T1000 (cell line): Measurements from ENCODE around the gene TBL1Y.
"Not testable (repeated sequence)": the region's sequence is repeated elsewhere in the genome, so short reads cannot be mapped to it uniquely, and the experiment has no call there.

ENCODE experiments used
- DNase-seq: peaks from one replicate; lab custom pipeline; 2025; ENCODE audit warnings: mixed read lengths; lab: John Stamatoyannopoulos, UW

Gene TBL1Y

DNA sequence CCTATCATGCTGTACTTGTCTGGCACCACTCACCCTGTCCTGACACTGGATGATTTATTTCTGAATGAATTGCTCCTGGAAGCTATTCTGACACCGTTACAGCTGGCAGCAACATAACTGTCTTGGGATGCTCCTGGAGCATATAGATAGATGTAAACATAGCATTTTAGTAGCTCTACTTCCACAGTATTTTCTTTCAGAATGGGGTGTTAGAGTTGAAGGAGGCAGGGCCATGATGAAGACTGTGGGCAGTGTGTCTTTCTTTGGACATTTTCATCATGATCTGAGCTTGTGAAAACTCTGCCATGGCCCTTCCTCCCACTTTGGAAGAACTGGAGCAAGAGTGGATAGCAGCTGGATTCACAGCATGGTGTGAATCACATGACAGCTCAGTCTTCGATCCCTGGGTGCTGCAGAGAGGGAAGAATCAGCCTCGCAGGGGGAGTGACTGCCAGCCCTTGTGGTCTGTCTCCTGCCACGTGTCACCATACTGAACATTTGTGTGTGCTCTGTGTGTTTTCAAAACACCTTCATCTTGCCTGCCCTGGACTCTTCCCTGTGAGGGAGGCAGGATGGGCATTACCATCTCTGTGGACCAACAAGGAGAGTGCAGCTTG lies 61.9 kb downstream of the TBL1Y start:
- DNase-seq: no peak

DNA sequence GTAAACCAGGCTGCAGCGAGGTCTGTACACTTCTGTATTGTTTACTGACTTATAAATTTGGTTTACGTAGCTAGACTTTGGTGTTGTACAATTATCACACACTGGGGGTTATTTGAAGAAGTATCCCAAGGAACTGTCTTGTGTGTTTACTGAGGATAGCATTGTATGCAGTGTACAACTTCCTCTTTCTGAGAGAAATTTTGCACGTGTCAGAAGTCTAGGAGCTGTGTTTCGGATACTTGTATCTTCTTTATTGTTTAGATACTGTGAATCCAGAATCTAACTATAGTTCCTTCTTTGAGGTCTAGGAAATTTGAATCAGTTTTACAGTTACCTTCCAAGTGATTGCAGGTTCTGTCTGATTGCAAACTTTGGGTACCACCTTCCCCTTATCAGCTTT lies 64.5 kb downstream of the TBL1Y start:
- DNase-seq: no peak

DNA sequence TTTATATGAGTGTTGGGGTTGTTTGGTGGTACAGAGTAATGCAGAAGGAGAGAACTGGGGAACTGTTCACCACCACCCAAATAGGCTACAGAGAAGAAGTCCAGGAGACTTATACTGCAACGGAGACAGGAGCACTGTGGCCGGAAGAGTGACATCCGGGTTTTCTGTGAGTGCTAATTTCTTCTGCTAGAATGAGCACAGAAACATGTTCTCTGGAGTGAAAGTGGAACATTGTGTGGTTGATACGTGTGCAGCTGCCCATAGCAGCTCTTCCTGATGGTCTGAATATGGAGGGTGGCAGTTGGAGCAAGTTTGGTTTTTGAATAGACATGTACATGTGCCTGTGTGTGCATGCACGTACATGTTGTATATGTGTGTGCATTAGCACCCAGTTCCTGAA lies 67.3 kb downstream of the TBL1Y start:
- DNase-seq: no peak

DNA sequence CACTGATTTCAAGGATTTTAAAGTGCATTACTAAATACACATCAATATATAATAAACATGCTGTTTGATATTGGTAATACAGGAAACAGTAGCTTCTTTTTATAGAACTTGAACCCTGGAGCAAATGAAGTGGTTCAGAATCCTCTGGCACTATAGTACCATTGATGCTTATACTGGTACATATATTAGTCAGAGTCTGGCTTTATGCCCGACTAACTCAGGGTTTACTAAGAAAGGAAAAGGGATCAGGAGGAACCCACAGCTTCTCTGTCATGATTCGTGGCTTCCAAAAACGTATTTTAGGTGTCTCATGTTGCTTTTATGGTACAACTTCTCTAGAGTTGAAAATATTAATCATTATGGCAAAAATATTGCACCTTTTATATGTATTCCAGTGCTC lies 72.7 kb downstream of the TBL1Y start:
- DNase-seq: no peak

DNA sequence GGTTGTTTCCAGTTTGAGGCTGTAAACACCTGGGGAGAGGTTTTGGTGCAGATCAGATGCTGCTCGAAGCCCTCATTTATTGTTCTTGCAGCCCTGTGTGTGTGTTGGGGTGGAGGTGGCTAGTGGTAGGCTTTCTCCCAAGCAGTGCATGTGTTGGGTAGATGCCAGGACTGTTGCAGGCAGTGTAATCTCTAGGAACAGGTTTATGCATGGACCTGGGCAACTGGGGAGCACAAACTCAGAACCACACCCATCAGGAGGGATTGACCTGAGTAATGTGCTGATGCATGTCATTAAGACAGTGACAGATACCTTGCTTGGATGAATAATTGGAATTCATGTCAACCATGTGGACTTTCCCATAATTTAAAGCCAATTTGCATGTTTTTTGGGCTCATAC lies 77.3 kb downstream of the TBL1Y start:
- DNase-seq: no peak

DNA sequence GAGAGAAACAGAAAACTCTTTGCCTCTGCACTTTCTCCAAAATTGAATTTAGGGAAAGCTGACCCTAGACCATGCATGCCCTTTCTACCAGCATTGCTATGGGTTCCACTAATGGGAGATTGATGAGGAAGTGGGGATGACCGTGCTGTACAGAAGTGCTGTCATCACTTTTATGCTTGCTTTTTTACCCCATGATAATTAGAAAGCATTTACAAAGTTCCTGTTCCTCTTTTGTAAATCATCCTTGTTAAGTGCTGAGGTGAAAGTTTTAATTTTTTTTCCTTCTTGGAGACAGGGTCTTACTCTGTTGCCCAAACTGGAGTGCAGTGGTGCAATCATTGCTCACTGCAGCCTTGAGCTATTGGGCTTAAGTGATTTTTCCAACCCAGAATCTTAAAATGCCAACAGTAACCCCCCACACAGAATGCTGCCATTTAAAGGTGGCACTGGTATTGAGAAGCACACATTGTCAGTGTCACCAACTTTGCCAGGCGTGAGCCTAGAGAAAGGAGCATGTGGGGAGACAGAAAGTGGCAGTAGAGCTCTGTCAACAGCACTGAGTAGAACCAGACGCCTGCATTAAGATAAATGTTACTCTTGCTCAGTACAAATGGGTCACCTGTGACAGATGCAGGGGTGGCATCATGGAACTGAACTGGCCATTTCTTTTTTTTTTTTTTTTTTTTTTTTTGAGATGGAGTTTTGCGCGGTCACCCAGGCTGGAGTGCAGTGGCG lies 79.6 kb downstream of the TBL1Y start:
- DNase-seq: no peak

DNA sequence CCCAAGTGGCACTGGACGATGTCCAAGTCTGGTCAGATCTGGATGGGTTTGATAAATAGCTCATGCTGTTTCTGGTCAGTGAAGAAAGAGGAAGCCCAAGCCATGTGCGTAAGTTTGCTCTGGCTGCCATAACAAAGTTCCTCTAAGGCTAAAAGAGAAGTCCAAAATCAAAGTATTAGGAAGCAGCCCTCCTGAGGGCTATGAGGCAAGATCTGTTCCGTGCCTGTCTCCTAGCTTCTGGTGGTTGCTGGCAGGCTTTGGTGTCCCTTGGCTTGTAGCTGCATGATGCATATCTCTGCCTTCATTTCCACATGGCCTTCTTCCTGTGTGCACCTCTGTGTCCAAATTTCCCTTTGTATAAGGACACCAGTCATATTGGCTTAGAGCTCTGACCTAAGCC lies 81.5 kb downstream of the TBL1Y start:
- DNase-seq: no peak

DNA sequence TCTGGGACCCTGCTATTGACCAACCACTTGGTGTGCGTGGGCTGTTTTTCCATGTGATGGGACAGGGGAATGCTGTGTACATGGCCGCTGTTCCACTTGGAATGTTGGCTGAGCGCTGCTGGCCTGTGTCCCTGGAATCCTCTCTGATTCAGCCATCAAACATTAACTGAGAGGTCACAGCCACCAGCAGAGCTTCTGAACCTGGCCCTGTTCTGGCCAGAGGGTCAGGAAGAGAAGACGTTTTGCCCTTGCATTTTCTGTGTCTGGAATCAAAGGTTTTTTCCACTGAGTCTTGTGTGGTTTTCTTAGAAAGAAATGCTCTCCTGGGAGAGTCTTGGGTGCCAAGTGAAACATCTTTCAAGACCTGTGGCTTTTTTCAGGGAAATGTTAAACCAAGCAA lies 85.5 kb downstream of the TBL1Y start:
- DNase-seq: no peak

DNA sequence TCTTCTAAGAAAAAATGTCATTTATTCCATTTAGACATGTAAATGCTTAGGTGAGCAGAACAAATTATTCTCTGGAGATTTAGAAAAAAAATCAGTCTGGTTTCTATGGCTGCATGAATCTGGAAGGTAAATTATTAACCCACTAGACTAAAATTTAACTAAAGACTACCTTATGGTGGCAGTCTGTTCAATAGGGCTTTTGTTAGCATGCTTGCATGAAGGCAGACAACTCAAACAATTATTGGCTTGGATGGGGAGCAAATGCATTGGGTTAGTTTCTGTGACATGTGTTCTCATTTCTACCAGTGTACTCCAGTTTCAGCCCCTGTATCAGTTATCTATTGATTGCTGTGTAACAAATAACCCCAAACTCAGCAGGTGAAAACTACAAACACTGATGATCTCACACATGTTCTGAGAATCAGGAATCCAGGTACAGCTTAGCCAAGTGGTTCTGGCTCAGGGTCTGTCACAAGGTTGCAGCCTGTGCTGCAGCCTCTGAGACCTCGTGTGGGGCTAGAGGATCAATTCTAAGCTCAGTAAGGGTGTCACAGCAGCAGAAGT lies 87.1 kb downstream of the TBL1Y start:
- DNase-seq: no peak

DNA sequence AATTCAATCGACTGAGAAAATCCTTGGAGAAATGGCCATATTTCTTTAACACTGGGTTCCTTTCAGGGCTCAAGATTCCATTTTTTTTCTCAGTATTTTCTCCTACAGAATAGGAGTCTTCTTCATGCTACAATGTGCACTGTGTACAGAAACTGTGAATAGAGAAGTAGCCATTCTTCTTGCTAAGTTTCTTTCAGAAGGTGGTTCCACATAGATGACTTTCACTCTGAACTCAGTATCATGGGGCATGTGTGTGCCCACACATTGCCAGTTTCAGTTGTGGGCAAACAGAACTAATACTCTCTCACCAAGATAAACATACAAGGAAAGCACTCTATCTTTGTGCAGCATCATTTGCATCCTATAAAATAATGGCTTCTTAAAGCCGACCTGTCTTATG lies 89.4 kb downstream of the TBL1Y start:
- DNase-seq: no peak

DNA sequence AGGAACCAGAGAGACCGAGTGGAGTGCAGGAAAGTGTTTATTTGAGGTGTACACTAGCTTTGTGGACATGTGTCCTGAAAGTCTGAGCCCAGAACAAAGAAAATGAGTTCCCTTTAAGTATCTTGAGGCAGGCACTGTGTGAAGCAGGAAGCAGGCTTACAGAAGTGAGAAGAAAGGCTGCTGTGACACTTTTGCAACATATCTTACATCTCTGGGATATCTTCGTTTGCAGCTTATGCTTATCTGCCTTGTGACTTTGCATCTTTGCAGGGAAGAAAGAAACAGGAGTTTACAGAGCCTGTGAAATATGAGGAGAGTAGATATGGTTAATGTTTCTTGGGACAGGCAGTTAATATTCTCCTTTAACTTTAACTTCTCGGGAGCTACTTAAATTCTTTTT lies 92.1 kb downstream of the TBL1Y start:
- DNase-seq: no peak

DNA sequence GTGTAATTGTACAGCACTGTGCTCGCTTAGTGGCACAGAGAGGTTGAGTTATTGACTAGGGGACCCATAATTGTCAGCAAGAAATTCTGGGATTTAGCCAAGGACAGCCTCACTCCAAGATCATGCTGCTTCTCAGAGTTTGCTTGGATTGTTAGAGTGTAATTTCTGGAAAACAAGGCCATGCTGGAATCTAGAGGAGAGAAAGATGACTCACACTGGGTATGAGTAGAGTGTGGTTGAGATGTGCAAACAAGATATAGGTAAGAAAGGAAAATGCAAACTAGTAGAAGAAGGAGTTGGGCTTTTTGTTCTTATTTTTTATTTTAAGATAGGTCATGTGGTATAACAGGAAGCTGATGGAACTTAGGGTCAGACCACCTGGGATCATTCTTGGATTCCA lies 97.4 kb downstream of the TBL1Y start:
- no peak for DNase-seq

DNA sequence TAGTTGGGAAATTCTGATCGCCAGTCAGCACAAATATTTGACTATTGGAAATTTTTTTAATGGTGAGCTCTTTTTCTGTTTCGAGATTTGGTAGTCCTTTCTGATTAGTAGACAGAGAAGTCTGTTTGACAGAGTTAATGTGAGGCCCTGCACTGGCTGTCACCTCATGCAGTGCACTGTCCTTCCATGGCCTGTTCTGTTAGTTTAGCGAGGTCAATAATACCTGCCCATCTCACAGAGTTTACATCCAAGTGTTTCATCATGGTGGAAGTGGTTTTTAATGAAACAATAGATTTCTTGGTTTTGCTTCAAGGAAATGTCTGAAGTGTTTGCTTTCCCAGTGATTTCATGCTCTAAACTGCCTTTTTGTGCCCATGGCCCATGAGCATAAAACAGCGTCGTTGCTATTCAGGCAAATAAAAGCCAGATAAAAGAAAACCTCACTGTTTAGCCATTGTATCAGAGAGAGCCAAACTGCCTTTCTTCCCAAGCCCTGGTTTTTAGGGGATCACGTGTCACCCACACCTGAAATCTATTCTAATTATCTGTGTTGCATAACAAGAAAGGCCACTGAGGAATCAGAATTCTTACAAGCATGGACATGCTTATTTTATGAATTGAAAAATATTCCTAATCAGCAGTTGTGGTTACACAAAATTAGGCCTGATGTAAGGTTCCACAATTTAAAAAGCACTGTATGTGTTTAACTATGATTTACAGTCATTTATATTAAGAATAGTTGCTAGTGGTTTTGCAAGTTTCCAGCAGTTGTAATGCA lies 98.3 kb downstream of the TBL1Y start:
- DNase-seq: no peak

DNA sequence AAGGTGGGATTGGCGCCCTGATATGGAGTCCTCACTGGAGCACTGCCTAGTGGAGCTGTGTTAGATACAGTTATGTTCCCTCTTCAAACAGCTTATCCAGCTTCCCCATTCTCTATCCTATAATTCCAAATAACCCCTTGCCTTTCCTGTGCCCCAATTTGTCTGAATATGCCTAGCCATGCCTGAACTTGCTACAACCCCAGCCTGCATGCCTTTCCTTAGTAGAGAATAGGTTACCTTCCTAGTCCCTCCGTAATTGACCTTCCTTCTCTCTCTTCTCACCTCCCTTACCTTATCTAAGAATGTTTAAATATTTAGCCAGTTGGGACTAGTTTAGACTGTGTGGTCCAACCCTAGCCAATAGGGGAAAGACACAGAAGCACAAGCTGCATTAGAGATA lies 102.6 kb downstream of the TBL1Y start:
- no peak for DNase-seq

DNA sequence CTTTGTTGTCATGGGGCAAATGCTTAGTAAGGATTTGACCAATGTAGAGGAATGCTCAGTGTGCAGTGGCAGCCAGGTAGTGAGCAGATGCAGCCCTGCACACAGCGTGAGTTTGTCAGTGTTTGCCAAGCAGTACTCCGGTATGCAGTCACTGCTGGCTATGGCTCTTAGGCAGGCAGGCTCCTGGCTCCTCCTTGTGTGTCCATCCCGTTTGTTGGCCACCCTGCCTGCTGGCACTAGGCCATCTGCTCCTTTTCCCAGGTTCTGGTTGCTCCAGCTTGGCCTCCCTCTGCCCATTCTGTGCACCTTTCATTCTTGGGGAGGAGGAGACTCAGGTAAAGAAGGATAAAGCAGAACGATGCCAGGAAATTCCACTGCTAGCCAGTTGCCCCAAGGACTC lies 106.0 kb downstream of the TBL1Y start:
- no peak for DNase-seq

DNA sequence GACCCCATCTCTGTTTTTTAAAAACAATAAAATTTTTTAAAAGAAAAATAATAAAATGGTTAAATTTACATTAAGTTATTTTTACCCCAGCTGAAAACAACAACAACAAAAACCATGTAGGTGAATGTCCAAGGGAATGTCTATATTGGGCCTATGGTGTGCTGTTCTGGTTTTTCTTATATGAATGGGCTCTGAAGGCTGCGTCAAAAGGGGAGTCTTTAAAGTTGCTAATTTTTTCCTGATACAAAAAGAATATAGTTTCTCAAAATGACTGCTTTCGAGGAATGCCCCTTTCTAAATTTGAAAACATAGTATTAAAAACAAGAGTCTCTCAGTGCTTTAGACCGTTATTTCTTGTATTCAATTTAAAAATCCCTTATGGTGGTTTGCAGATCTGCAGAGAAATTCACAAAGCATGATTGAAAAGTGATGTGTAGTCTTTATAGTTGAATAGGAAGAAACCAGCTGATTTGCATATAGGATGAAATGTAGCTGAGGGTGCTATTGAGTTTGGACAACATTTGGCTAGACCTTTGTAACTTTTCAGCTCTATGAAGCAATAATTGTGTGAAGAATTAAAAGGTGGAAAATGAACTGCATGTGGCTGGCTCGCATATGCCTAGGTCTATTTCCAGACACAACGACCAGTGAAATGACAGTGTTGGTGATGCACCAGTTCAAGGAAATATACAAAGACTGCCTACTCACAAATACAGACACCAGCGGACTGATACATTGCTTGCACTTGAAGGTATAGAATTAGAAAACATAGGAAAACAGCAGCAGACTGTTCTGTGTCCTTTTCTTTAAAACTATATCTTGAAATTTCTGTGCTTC lies 107.0 kb downstream of the TBL1Y start:
- DNase-seq: no peak

DNA sequence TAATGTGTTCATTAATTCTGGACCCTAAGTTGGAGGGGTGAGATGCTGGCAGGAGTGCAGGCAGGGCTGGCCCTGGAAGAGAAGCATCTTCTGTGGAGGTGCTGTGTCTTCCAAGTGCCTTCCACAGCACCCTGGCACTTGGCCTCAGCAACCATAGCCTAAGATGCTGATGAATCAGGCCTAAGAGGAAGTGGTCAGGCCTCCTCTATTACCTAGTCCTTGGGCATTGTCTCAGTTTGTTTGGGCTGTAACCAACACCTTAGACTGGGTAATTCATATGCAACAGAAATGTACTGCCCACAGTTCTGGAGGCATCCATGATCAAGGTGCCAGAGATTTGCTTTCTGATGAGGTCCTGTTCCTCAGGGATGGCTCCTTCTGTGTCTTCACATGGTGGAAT lies 128.5 kb downstream of the TBL1Y start:
- DNase-seq: no peak

DNA sequence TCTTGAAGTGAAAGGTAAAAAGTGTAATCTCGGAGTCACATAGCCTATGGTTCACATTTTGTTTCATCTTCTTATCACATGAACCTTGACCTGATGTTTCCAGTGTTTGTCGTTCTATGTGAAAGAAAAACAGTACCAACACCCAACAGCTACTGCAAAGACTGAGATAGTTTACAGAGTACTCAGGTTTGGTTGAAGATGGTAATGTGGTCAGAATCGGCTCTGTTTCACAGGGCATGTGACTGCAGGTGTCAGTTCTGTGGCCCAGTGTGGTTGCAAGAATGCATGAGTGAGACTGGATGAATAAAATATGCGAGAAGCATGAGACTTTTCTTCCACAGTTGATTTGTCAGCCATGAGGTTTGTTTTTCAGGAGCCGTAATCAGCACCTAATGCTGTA lies 130.2 kb downstream of the TBL1Y start:
- no peak for DNase-seq

DNA sequence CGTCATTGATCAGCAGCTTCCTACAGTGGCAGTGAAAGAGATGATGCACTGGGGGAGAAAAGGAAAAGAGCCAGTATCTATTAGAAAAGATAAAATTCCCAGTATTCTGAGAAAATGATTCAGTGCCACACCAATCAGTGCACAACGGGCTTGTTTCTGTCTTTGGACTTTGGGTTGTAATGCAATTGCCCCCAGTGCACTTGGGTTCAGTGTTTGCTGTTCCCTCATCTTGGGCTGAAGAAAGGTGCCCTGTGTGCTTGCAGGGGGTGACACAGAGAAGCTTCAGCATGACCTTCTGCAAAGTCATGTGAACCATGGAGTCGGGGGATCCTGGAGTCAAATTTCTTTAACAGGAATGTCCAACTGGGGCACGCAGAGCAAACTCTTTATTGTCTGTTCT lies 131.5 kb downstream of the TBL1Y start:
- DNase-seq: no peak

DNA sequence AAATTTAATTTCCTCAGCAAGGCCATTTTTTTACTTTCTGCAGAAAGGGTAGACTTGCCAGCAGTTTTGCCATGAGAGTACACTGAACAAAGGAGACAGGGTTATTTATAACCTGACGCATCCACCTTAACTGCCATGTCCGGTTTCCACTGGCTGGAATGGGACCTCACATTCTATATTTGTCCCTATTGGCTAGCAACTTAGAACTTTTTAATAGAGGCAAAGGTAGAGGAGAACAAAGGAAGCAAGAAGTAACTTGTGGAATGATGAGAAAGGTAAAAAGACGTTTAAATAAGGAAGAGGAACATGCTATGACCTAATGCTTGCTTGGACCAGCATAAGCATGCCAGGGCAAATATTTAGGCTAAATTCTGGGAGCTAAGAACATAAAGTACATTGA lies 142.0 kb downstream of the TBL1Y start:
- not testable (repeated sequence) for DNase-seq

DNA sequence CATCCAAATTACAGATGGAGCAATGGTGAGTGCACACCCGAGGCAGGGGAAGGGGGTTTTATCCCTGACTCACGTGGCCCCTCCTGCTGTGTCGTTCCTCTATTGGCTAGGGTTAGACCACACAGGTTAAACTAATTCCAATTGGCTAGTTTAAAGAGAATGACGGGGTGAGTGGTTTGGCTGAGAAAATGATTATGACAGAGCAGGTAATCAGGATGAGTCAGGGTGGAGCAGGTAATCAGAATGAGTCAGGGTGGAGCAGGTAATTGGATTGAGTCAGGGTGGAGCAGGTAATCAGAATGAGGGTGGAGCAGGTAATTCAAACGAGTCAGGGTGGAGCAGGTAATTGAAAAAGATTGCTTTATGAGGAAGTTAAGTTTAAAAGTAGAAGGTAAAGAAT lies 146.4 kb downstream of the TBL1Y start:
- no peak for DNase-seq

DNA sequence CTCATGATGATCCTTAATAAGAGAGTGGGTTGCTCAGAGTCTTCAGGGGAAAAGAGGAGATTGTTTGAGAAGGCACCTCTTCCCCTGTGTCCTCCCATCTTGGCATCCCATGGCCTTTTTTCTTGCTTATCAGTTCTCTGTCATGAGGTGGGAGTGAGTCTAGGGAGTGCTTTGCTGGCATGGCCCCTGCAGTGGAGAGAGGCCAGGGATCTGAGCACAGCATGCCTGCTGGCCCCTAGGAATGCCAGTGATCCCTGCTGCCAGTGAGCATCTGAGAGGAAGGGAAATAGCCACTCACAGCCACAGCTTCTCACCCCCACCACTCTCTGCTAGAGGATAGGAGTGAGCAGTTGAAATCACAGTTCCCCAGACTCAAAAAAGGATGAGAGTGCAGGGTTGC lies 168.2 kb downstream of the TBL1Y start:
- no peak for DNase-seq
